Neural progenitor cell (in vitro differentiated cells): ENCODE measurements around the gene ATP10A. TPM values are rescaled to one million over a fixed set of nuclear protein-coding genes. Genes with fewer than 3 reads are reported as not detected.
A peak's percentile ranks its signal among the peaks of the same experiment; 100 is the strongest.
"Not testable (repeated sequence)": the region's sequence is repeated elsewhere in the genome, so short reads cannot be mapped to it uniquely, and the experiment has no call there.

Experiments
- DNase-seq: peaks from one replicate; pipeline ENCODE4 v3.0.0-alpha.2; 2016; ENCODE audit warnings: low spot score
- H2AFZ ChIP-seq: fragments of 200-600 bp; sonication (generic); replicated peaks from 2 replicates; pipeline ENCODE4 v1.6.1; 2016; ENCODE audit warnings: antibody characterized with exemption
- H3F3A ChIP-seq: fragments of 200-600 bp; sonication (generic); 2 replicates; pipeline ENCODE4 v1.6.1; 2016; ENCODE audit warnings: antibody characterized with exemption, low read depth
- H3K27ac ChIP-seq: fragments of 200-600 bp; sonication (generic); 2 replicates; pipeline ENCODE4 v1.5.1; 2016; ENCODE audit warnings: mild to moderate bottlenecking
- H3K27me3 ChIP-seq: fragments of 200-600 bp; sonication (generic); 2 replicates; pipeline ENCODE4 v1.6.1; 2016; ENCODE audit warnings: mild to moderate bottlenecking, moderate library complexity
- H3K36me3 ChIP-seq: fragments of 200-600 bp; sonication (generic); 2 replicates; pipeline ENCODE4 v1.5.1; 2016
- H3K4me1 ChIP-seq: fragments of 200-600 bp; sonication (generic); 2 replicates; pipeline ENCODE4 v1.6.1; 2016; ENCODE audit warnings: mixed run types
- H3K4me2 ChIP-seq: fragments of 200-600 bp; sonication (generic); 2 replicates; pipeline ENCODE4 v1.6.1; 2016
- H3K4me3 ChIP-seq: fragments of 200-600 bp; sonication (generic); 2 replicates; pipeline ENCODE4 v1.5.1; 2016
- H3K79me2 ChIP-seq: fragments of 200-600 bp; sonication (generic); 2 replicates; pipeline ENCODE4 v1.6.1; 2016; ENCODE audit warnings: low read depth
- H3K9ac ChIP-seq: fragments of 200-600 bp; sonication (generic); 2 replicates; pipeline ENCODE4 v1.6.1; 2016
- H3K9me3 ChIP-seq: fragments of 200-600 bp; sonication (generic); 2 replicates; pipeline ENCODE4 v1.5.1; 2016; ENCODE audit warnings: low read depth
- H4K20me1 ChIP-seq: fragments of 200-600 bp; sonication (generic); 2 replicates; pipeline ENCODE4 v1.6.1; 2016; ENCODE audit warnings: low read depth
- H3K27ac Mint-ChIP-seq: 3 replicates; pipeline ENCODE4 v1.8.0; 2021; ENCODE audit warnings: mixed read lengths
- H3K27me3 Mint-ChIP-seq: 2 replicates; pipeline ENCODE4 v1.8.0; 2022; ENCODE audit warnings: low read depth, mild to moderate bottlenecking, inconsistent platforms, moderate library complexity, mixed read lengths; ENCODE audit not compliant: insufficient read depth
- H3K36me3 Mint-ChIP-seq: 3 replicates; pipeline ENCODE4 v1.8.0; 2021; ENCODE audit warnings: mixed read lengths
- H3K4me1 Mint-ChIP-seq: 3 replicates; pipeline ENCODE4 v1.8.0; 2021; ENCODE audit warnings: mixed read lengths
- H3K4me3 Mint-ChIP-seq: 3 replicates; pipeline ENCODE4 v1.8.0; 2021; ENCODE audit warnings: mild to moderate bottlenecking, moderate library complexity, mixed read lengths
- H3K9me3 Mint-ChIP-seq: 3 replicates; pipeline ENCODE4 v1.8.0; 2020; ENCODE audit warnings: mixed read lengths
- EZH2 ChIP-seq: fragments of 200-600 bp; sonication (generic); IDR thresholded peaks from 2 replicates; pipeline ENCODE4 v1.6.1; 2017; ENCODE audit warnings: antibody characterized with exemption, mild to moderate bottlenecking, moderate library complexity
- EZH2phosphoT487 ChIP-seq: fragments of 200-600 bp; sonication (generic); IDR thresholded peaks from 2 replicates; pipeline ENCODE4 v1.6.1; 2017; ENCODE audit warnings: antibody characterized with exemption
- total RNA-seq: library from RNA; depleted of rRNA; stranded (reverse); fragments of >200 nt; gene quantifications from 2 replicates; pipeline ENCODE4 v1.2.3, GENCODE V29; 2015; ENCODE audit warnings: low replicate concordance
- TF ChIP-seq, protein P1 (sequence below): fragments of 200-600 bp; sonication (generic); IDR thresholded peaks from 2 replicates; pipeline ENCODE4 v1.5.1; 2017; ENCODE audit warnings: antibody characterized with exemption, mild to moderate bottlenecking

ATP10A gene
- total RNA-seq, 1 donor from 2014 or later, result 0.32 TPM

GRCh38 chr15:25761971-25762662 is 101.0 kb downstream of the ATP10A start:
- Histone ChIP-seq H3K9ac (no peak overlapping the region), H3K9me3 (no peaks in the 10 kb centered on the region), H3K4me3 (no peak overlapping the region), H4K20me1 (no peaks in the 10 kb centered on the region), H3K27ac (no peak overlapping the region), H3K27me3 (no peaks in the 10 kb centered on the region), H3K4me1 (peaks cover 4% of the 10 kb centered on the region), H3K4me2 (no peak overlapping the region), H3F3A (no peaks in the 10 kb centered on the region), H3K36me3 (no peaks in the 10 kb centered on the region), H2AFZ (no peak overlapping the region), H3K79me2 (no peaks in the 10 kb centered on the region)
- Mint-ChIP-seq H3K4me3 (no peak overlapping the region), H3K36me3 (no peaks in the 10 kb centered on the region), H3K27ac (peak overlapping the region; percentile 7), H3K4me1 (peaks cover 8% of the 10 kb centered on the region), H3K9me3 (peaks cover 10% of the 10 kb centered on the region), H3K27me3 (peaks cover 7% of the 10 kb centered on the region)
- TF ChIP-seq EZH2, result no peak
- TF ChIP-seq EZH2phosphoT487, result no peak
- TF ChIP-seq, protein P1, sequence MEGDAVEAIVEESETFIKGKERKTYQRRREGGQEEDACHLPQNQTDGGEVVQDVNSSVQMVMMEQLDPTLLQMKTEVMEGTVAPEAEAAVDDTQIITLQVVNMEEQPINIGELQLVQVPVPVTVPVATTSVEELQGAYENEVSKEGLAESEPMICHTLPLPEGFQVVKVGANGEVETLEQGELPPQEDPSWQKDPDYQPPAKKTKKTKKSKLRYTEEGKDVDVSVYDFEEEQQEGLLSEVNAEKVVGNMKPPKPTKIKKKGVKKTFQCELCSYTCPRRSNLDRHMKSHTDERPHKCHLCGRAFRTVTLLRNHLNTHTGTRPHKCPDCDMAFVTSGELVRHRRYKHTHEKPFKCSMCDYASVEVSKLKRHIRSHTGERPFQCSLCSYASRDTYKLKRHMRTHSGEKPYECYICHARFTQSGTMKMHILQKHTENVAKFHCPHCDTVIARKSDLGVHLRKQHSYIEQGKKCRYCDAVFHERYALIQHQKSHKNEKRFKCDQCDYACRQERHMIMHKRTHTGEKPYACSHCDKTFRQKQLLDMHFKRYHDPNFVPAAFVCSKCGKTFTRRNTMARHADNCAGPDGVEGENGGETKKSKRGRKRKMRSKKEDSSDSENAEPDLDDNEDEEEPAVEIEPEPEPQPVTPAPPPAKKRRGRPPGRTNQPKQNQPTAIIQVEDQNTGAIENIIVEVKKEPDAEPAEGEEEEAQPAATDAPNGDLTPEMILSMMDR, result no peak
- no peak for DNase-seq

GRCh38 chr15:25759421-25759820 is 103.7 kb downstream of the ATP10A start:
- Histone ChIP-seq H3K9me3 (no peaks in the 10 kb centered on the region), H3K79me2 (no peaks in the 10 kb centered on the region), H2AFZ (no peak overlapping the region), H3K9ac (no peak overlapping the region), H4K20me1 (no peaks in the 10 kb centered on the region), H3K27me3 (no peaks in the 10 kb centered on the region), H3K36me3 (no peaks in the 10 kb centered on the region), H3K4me3 (no peak overlapping the region), H3F3A (no peaks in the 10 kb centered on the region), H3K27ac (no peak overlapping the region), H3K4me2 (no peak overlapping the region), H3K4me1 (no peaks in the 10 kb centered on the region)
- Mint-ChIP-seq H3K9me3 (no peaks in the 10 kb centered on the region), H3K4me1 (peaks cover 17% of the 10 kb centered on the region), H3K27ac (no peak overlapping the region), H3K36me3 (no peaks in the 10 kb centered on the region), H3K4me3 (no peak overlapping the region), H3K27me3 (peaks cover 2% of the 10 kb centered on the region)
- TF ChIP-seq EZH2 (no peak), EZH2phosphoT487 (no peak)
- TF ChIP-seq, protein P1, result no peak
- DNase-seq, result no peak

DNA sequence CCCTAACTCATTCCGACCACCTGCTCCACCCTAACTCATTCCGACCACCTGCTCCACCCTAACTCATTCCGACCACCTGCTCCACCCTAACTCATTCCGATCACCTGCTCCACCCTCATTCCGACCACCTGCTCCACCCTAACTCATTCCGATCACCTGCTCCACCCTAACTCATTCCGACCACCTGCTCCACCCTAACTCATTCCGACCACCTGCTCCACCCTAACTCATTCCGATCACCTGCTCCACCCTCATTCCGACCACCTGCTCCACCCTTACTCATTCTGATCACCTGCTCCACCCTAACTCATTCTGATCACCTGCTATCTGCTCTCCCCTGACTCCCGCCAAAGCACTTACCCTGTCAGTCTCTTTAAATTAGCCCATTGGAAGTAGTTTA is 104.5 kb downstream of the ATP10A start:
- H3K36me3 Mint-ChIP-seq, H3K79me2 ChIP-seq, H3K27ac Mint-ChIP-seq, H3K27me3 Mint-ChIP-seq, H3F3A ChIP-seq, H2AFZ ChIP-seq, H3K9ac ChIP-seq, H4K20me1 ChIP-seq, H3K4me2 ChIP-seq, H3K27me3 ChIP-seq, H3K9me3 ChIP-seq, H3K4me3 ChIP-seq, H3K4me1 ChIP-seq, H3K4me3 Mint-ChIP-seq, H3K27ac ChIP-seq, H3K36me3 ChIP-seq, DNase-seq, H3K9me3 Mint-ChIP-seq: not testable (repeated sequence)
- peaks cover 16% of the 10 kb centered on the region for H3K4me1 Mint-ChIP-seq

DNA sequence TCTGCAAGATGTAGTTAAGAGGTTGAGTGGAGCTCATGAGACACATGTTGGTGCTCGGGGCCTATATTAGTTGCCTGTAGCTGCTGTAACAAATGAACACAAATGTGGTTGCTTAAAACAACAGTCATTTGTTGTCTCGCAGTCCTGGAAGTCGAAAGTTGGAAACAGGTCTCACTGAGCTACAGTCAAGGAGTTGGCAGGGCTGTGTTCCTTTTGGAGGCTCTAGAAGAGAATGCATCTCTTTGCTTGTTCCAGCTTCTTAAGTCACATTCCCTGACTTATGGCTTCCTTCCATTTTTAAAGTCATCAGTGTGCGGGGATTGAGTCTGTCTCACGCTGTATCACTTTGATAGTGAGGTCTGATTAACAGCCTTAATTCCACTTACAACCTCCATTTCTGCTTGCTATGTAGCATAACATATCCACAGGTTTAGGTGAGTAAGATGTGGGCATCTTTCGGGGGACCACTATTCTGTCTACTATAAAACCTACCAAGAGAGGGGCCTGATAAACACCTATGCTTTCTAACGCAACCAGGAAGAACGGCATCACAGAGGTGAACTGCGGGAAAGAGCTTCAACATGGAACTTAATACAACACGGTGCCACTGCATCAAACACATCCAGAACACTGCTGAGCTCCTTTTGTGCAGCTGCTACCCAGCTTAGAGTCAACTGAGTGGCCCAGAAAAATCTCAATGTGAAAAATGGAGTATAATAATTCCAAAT is 119.4 kb downstream of the ATP10A start:
- DNase-seq, result no peak
- Histone ChIP-seq H3K27me3 (no peaks in the 10 kb centered on the region), H3K4me3 (no peak overlapping the region), H3K27ac (no peak overlapping the region), H3K9me3 (no peaks in the 10 kb centered on the region), H3K79me2 (no peaks in the 10 kb centered on the region), H3K4me1 (peaks cover 17% of the 10 kb centered on the region), H3F3A (peaks cover 10% of the 10 kb centered on the region), H4K20me1 (no peaks in the 10 kb centered on the region), H3K9ac (no peak overlapping the region), H3K4me2 (no peak overlapping the region), H3K36me3 (no peaks in the 10 kb centered on the region), H2AFZ (no peak overlapping the region)
- peaks cover 3% of the 10 kb centered on the region for H3K36me3 Mint-ChIP-seq
- H3K27ac Mint-ChIP-seq, result peak overlapping the region; percentile 97
- no peak overlapping the region for H3K4me3 Mint-ChIP-seq
- H3K27me3 Mint-ChIP-seq, result peaks cover 2% of the 10 kb centered on the region
- H3K9me3 Mint-ChIP-seq, result no peaks in the 10 kb centered on the region
- TF ChIP-seq EZH2phosphoT487 (no peak), EZH2 (no peak)
- TF ChIP-seq, protein P1, result no peak
- H3K4me1 Mint-ChIP-seq, result peaks cover 37% of the 10 kb centered on the region
